PC-9 (cell line): ENCODE results near the gene MRRF. TPM values are rescaled to one million over a fixed set of nuclear protein-coding genes. Genes with fewer than 3 reads are reported as not detected.

ENCODE experiments used
- BruUV-seq: library from RNA; stranded (reverse); fragments of 400-500 nt; replicated peaks from 2 replicates; lab custom pipeline; 2021; lab: Mats Ljungman, UMichigan
- CTCF ChIA-PET: fragments of 300-600 bp; sonication (Branson Sonifier 250); formaldehyde crosslinking; loops from one replicate; lab custom pipeline; 2022; ENCODE audit warnings: antibody characterized with exemption; lab: Charles Lee
- POLR2A ChIA-PET: fragments of 300-600 bp; sonication (Branson Sonifier 250); formaldehyde crosslinking; loops from one replicate; lab custom pipeline; 2022; ENCODE audit warnings: antibody characterized with exemption; ENCODE audit not compliant: unreplicated experiment; lab: Charles Lee
- DNase-seq, 2 experiments: peaks; one replicate each; pipeline versions ENCODE4 v3.0.0 to v3.0.0-alpha.2; 2015 to 2022; ENCODE audit warnings: mixed read lengths in 1 of 2
- H2AFZ ChIP-seq: fragments of 200-600 bp; sonication (generic); 2 replicates; pipeline ENCODE4 v1.8.1; 2017; ENCODE audit warnings: antibody characterized with exemption
- H3F3A ChIP-seq: fragments of 200-600 bp; sonication (generic); 2 replicates; pipeline ENCODE4 v1.8.1; 2017; ENCODE audit warnings: antibody characterized with exemption, mild to moderate bottlenecking, low read depth; ENCODE audit not compliant: insufficient read depth
- H3K27ac ChIP-seq: fragments of 200-600 bp; sonication (generic); 2 replicates; pipeline ENCODE4 v1.6.1; 2016; ENCODE audit warnings: mixed run types
- H3K27me3 ChIP-seq: fragments of 200-600 bp; sonication (generic); 2 replicates; pipeline ENCODE4 v1.6.1; 2016; ENCODE audit warnings: low read depth, mixed run types; ENCODE audit not compliant: insufficient read depth
- H3K36me3 ChIP-seq: fragments of 200-600 bp; sonication (generic); 2 replicates; pipeline ENCODE4 v1.6.1; 2016; ENCODE audit warnings: low read depth, mixed run types
- H3K4me1 ChIP-seq: fragments of 200-600 bp; sonication (generic); replicated peaks from 2 replicates; pipeline ENCODE4 v1.6.1; 2016; ENCODE audit warnings: mixed run types; ENCODE audit not compliant: insufficient read depth
- H3K4me2 ChIP-seq: fragments of 200-600 bp; sonication (generic); 2 replicates; pipeline ENCODE4 v1.6.1; 2017; ENCODE audit warnings: mixed run types
- H3K4me3 ChIP-seq: fragments of 200-600 bp; sonication (generic); 2 replicates; pipeline ENCODE4 v1.6.1; 2016; ENCODE audit warnings: mixed run types
- H3K79me2 ChIP-seq: fragments of 200-600 bp; sonication (generic); 2 replicates; pipeline ENCODE4 v1.6.1; 2017; ENCODE audit warnings: low read depth, mixed run types
- H3K9me2 ChIP-seq: fragments of 200-600 bp; sonication (generic); 2 replicates; pipeline ENCODE4 v1.8.1; 2017; ENCODE audit warnings: mild to moderate bottlenecking; ENCODE audit not compliant: insufficient read depth
- H3K9me3 ChIP-seq: fragments of 200-600 bp; sonication (generic); 2 replicates; pipeline ENCODE4 v1.8.1; 2016; ENCODE audit warnings: low read depth; ENCODE audit not compliant: insufficient read depth
- H4K20me1 ChIP-seq: fragments of 200-600 bp; sonication (generic); 2 replicates; pipeline ENCODE4 v1.8.1; 2017; ENCODE audit not compliant: insufficient read depth
- EZH2 ChIP-seq: fragments of 200-600 bp; sonication (generic); IDR thresholded peaks from 2 replicates; pipeline ENCODE4 v1.8.0; 2017; ENCODE audit warnings: antibody characterized with exemption, low read depth
- intact Hi-C: fragments of 100-400 bp; cut with micrococcal nuclease; formaldehyde crosslinking; loops from one replicate; pipeline ENCODE4 v1.10.0; 2022; ENCODE audit not compliant: unreplicated experiment
- total RNA-seq: library from RNA; stranded (reverse); gene quantifications from 2 replicates; pipeline ENCODE4 v1.2.3, GENCODE V29; 2021
- TF ChIP-seq, protein P1 (sequence below): fragments of 200-600 bp; sonication (generic); conservative IDR thresholded peaks from 2 replicates; pipeline ENCODE4 v1.6.1; 2017; ENCODE audit warnings: mixed run types, antibody characterized with exemption, mild to moderate bottlenecking, moderate library complexity

The MRRF gene
- total RNA-seq, 1 experiment from 2014 or later: 79.5 TPM

- BruUV-seq: no TSS peak
- H3F3A ChIP-seq: no peaks in the 10 kb centered on the region
- no peaks in the 10 kb centered on the region for H3K36me3 ChIP-seq
- H3K79me2 ChIP-seq: no peaks in the 10 kb centered on the region
- POLR2A ChIA-PET: no interaction called here
- TF ChIP-seq, protein P1, sequence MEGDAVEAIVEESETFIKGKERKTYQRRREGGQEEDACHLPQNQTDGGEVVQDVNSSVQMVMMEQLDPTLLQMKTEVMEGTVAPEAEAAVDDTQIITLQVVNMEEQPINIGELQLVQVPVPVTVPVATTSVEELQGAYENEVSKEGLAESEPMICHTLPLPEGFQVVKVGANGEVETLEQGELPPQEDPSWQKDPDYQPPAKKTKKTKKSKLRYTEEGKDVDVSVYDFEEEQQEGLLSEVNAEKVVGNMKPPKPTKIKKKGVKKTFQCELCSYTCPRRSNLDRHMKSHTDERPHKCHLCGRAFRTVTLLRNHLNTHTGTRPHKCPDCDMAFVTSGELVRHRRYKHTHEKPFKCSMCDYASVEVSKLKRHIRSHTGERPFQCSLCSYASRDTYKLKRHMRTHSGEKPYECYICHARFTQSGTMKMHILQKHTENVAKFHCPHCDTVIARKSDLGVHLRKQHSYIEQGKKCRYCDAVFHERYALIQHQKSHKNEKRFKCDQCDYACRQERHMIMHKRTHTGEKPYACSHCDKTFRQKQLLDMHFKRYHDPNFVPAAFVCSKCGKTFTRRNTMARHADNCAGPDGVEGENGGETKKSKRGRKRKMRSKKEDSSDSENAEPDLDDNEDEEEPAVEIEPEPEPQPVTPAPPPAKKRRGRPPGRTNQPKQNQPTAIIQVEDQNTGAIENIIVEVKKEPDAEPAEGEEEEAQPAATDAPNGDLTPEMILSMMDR: no peak
- no peak for TF ChIP-seq EZH2
- CTCF ChIA-PET: no interaction called here
- intact Hi-C loops: no loop called here
- no peaks in the 10 kb centered on the region for H4K20me1 ChIP-seq
- no peak for DNase-seq
- H3K27ac ChIP-seq: no peak overlapping the region
- H3K9me3 ChIP-seq: no peaks in the 10 kb centered on the region
- H3K4me2 ChIP-seq: no peak overlapping the region
- no peaks in the 10 kb centered on the region for H3K4me1 ChIP-seq
- no peak overlapping the region for H2AFZ ChIP-seq
- H3K9me2 ChIP-seq: no peaks in the 10 kb centered on the region
- peaks cover 25% of the 10 kb centered on the region; the same call in 1 of the 2 replicates for H3K27me3 ChIP-seq
- H3K4me3 ChIP-seq: no peak overlapping the region
These were observed 108.5 kb downstream of the MRRF start for GRCh38 chr9:122372856-122373845.

- no peak overlapping the region for H2AFZ ChIP-seq
- H3F3A ChIP-seq: no peaks in the 10 kb centered on the region
- intact Hi-C loops: no loop called here
- no peaks in the 10 kb centered on the region for H3K36me3 ChIP-seq
- ChIA-PET CTCF (no interaction called here), POLR2A (no interaction called here)
- no peaks in the 10 kb centered on the region for H4K20me1 ChIP-seq
- peaks cover 25% of the 10 kb centered on the region; the same call in 1 of the 2 replicates for H3K27me3 ChIP-seq
- no peak for DNase-seq
- no peak for TF ChIP-seq EZH2
- TF ChIP-seq, protein P1: no peak
- no peaks in the 10 kb centered on the region for H3K4me1 ChIP-seq
- no peak overlapping the region for H3K4me3 ChIP-seq
- H3K9me2 ChIP-seq: no peaks in the 10 kb centered on the region
- H3K9me3 ChIP-seq: no peaks in the 10 kb centered on the region
- H3K79me2 ChIP-seq: no peaks in the 10 kb centered on the region
- no peak overlapping the region for H3K4me2 ChIP-seq
- no TSS peak for BruUV-seq
- no peak overlapping the region for H3K27ac ChIP-seq
These were observed 110.3 kb downstream of the MRRF start for GRCh38 chr9:122374885-122375420.

GRCh38 chr9:122376796-122377195 is 112.1 kb downstream of the MRRF start:
- Histone ChIP-seq H4K20me1 (no peaks in the 10 kb centered on the region), H3K9me3 (no peaks in the 10 kb centered on the region), H3F3A (no peaks in the 10 kb centered on the region), H3K4me2 (no peak overlapping the region), H3K36me3 (no peaks in the 10 kb centered on the region), H3K79me2 (no peaks in the 10 kb centered on the region), H3K9me2 (no peaks in the 10 kb centered on the region), H3K4me1 (no peaks in the 10 kb centered on the region), H2AFZ (no peak overlapping the region), H3K4me3 (no peak overlapping the region), H3K27ac (no peak overlapping the region), H3K27me3 (peaks cover 13% of the 10 kb centered on the region; the same call in 1 of the 2 replicates)
- POLR2A ChIA-PET: no interaction called here
- intact Hi-C loops: loop anchor here (2.0 kb wide), 1 partner anchor 26 kb away; no protein-coding TSS in a partner anchor
- no TSS peak for BruUV-seq
- CTCF ChIA-PET: no interaction called here
- no peak for DNase-seq
- no peak for TF ChIP-seq EZH2
- TF ChIP-seq, protein P1: no peak
